Cardiac fibroblast (primary cell): ENCODE results near the gene DNM3.
A peak's percentile ranks its signal among the peaks of the same experiment; 100 is the strongest.

Source experiments
- DNase-seq, 2 donors: peaks; one replicate each; pipeline versions ENCODE4 v3.0.0 to v3.0.0-alpha.2; 2010; ENCODE audit warnings: low read depth in 2 of 2
- H3K4me3 ChIP-seq, 2 donors: replicated peaks in 1 of 2; 1 replicate in 1 of 2; 2 replicates in 1 of 2; pipeline ENCODE4 v1.5.1; 2011; ENCODE audit warnings: low read depth in 2 of 2, low read length in 2 of 2, mild to moderate bottlenecking in 2 of 2, moderate library complexity in 1 of 2
- CTCF ChIP-seq: IDR thresholded peaks from one replicate; pipeline ENCODE4 v1.5.1; 2011; ENCODE audit warnings: low read depth, mild to moderate bottlenecking, low read length, inconsistent platforms

DNM3 gene

GRCh38 chr1:172443666-172444453, 602.6 kb downstream of the DNM3 start, which contains the start of gene PIGC:
Gene PIGC (minus strand): TSS chr1:172444069. CDS start chr1:172442622, 1,447 bp downstream.
- TF ChIP-seq CTCF = peak; percentile 90
- peak within 1 kb of the TSS; percentile 85 to 97 for H3K4me3 ChIP-seq
- peak; percentile 88 to 91 for DNase-seq

DNA sequence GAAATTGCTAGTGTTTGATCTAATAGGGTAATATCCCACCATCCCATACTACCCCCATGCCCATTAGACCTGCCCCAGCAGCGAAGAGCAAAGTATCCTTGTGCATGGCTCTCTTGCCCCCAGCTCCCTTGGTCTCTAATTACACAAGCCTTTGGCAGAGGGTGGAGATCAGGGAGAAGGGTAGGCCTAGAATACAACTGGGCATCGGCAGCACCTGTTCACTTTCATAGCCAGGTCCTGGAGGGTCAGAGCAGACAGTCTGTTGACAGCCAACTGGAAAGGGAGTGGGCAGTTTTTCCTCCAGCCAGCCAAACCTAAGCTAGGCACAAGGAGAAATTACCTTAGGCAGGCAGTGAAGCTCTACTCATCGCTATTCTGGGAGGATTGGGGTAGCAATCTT, 605.2 kb downstream of the DNM3 start:
- no peak for DNase-seq
- TF ChIP-seq CTCF = no peak
- no peak overlapping the region for H3K4me3 ChIP-seq

DNA sequence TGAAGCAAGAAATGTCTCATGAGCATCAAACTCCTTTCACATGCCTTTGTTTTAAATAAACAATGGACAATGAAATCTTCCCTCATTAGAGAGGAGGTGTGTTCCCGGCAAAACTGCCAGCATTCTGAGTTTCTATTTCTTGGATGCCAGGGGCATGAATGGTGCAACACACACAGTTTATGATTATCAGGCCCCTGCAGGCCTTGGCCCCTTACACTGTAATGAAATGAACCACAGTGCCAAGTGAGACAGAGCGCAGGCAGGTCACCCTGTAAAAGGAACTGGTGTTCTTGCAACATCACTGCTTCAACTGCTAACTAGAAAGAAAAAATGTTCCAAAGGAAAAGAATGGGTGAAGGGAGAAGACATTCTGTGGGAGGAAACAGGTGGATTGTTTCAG, 606.3 kb downstream of the DNM3 start:
- TF ChIP-seq CTCF = no peak
- peak in 1 of 2 donors; percentile 73 for DNase-seq
- no peak overlapping the region for H3K4me3 ChIP-seq

- H3K4me3 ChIP-seq = no peak overlapping the region
- DNase-seq = peak in 1 of 2 donors; percentile 39
- no peak for TF ChIP-seq CTCF
These were observed 607.8 kb downstream of the DNM3 start for GRCh38 chr1:172448995-172449584.

DNA sequence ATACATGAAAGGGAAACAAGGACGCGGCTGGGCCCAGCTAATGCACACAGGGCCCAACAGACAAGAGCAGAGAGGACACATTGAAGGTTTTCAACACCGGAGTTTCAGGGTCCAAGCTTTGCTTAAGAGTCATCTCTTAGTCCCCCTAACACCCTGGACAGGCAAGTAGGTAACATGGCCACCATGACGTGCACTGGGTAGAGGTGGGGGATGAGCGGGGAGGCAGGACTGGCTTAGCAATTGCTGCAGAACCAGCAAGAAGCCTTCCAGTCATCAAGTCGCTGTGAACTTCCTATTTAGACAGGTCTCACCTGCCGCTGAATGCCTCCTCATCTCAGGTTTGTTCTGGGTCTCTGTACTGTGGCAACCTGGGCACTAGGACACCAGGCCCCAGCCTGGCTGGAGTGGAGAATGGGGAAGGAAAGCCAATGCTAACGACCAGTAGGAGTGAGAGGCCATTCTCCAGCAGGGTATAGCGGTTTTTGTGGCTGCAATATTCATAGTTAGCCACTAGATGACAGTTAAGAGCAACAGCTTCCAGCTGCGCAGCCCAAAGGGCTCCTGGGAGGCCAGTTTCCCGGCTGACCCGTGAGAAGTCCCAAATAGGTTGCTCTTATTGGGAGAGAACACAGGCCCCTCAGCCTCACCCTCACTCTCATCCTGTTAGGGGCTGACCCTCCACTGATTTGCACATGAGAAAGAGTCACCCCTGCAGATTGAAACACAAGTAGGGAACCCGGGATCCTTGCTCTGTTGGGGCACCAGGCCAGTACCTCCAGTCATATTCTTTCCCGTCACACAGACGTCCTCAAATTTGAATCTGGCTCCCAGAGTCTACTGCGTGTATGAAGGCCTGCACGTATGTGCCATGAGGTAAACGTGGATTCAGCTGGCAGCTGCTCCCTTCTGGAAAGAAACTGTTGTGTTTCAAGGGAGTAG, 608.6 kb downstream of the DNM3 start:
- peak; percentile 96 for TF ChIP-seq CTCF
- no peak overlapping the region for H3K4me3 ChIP-seq

GRCh38 chr1:172450524-172450885, 609.2 kb downstream of the DNM3 start:
- no peak overlapping the region for H3K4me3 ChIP-seq
- TF ChIP-seq CTCF = no peak
- no peak for DNase-seq

More for the DNA sequence above, 608.6 kb downstream of the DNM3 start:
- peak; percentile 74 to 79 for DNase-seq
